Measurements from ENCODE around the gene MED13L. TPM values are rescaled to one million over a fixed set of nuclear protein-coding genes. Genes with fewer than 3 reads are reported as not detected.
A peak's percentile ranks its signal among the peaks of the same experiment; 100 is the strongest.

MED13L gene
- total and polyA plus RNA-seq, 2 donors (not counting 3 experiments of a cell fraction or from before 2014, with no cell fraction given): 27.4 to 93.6 TPM

GRCh38 chr12:116027551-116027821, 250.0 kb downstream of the MED13L start:
- Histone ChIP-seq H2AFZ (ENCODE audit: low read depth, low read length) (no peak overlapping the region), H3K4me1 (ENCODE audit: control insufficient read depth, extremely low read depth, insufficient read depth, low read length) (no peaks in the 10 kb centered on the region), H4K20me1 (replicated peaks; ENCODE audit: control insufficient read depth, extremely low read depth, insufficient read depth, low read length) (peaks cover 2% of the 10 kb centered on the region), H3K4me3 (replicated peaks in 1 of 3; ENCODE audit: insufficient read depth in 1 of 3, low read depth in 1 of 3, low read length in 3 of 3) (no peak overlapping the region), H3K27ac (ENCODE audit: insufficient read depth, low read depth, low read length) (no peak overlapping the region), H3K27me3 (ENCODE audit: control insufficient read depth in 2 of 2, insufficient read depth in 2 of 2, low read length in 2 of 2) (no peaks in the 10 kb centered on the region), H3K4me2 (ENCODE audit: insufficient read depth, low read length) (no peak overlapping the region), H3K9me3 (replicated peaks; ENCODE audit: control insufficient read depth, insufficient read depth, low read length) (no peaks in the 10 kb centered on the region), H3K79me2 (ENCODE audit: control insufficient read depth, insufficient read depth, low read length) (peaks cover 19% of the 10 kb centered on the region), H3K9ac (replicated peaks; ENCODE audit: extremely low read depth, insufficient read depth, low read length) (no peak overlapping the region), H3K36me3 (ENCODE audit: control insufficient read depth in 2 of 2, extremely low read depth in 1 of 2, insufficient read depth in 2 of 2, low read length in 2 of 2) (no peaks in the 10 kb centered on the region), H3K9me1 (replicated peaks; ENCODE audit: control insufficient read depth, extremely low read depth, insufficient read depth, low read length) (no peaks in the 10 kb centered on the region)
- dilution Hi-C loops (cut with MboI; ENCODE audit: extremely low pct_ligation_motif_present, low sequenced_read_pairs) (no loop called here), intact Hi-C loops (cut with micrococcal nuclease) (no loop called here)
- ChIA-PET CTCF (interaction anchor here (1.0 to 1.5 kb wide), 2 partner anchors 15 to 16 kb away, joined by 3 read pairs; no protein-coding TSS in a partner anchor), POLR2A (no interaction called here)
- TF ChIP-seq EZH2 (IDR thresholded peaks at IDR 0.05; ENCODE audit: borderline replicate concordance, low read depth, low read length, severe bottlenecking) (no peak), FOS (IDR thresholded peaks at IDR 0.05; ENCODE audit: borderline replicate concordance, insufficient read depth, low read length) (no peak)
- BruUV-seq (replicated peaks): no TSS peak
- DNase-seq (ENCODE audit: low read depth, low spot score) (no peak), FAIRE-seq (no peak)

GRCh38 chr12:116026768-116027550, 250.5 kb downstream of the MED13L start:
- H4K20me1 ChIP-seq (replicated peaks; ENCODE audit: control insufficient read depth, extremely low read depth, insufficient read depth, low read length): peaks cover 2% of the 10 kb centered on the region
- no TSS peak for BruUV-seq (replicated peaks)
- H2AFZ ChIP-seq (ENCODE audit: low read depth, low read length): no peak overlapping the region
- no peaks in the 10 kb centered on the region for H3K9me1 ChIP-seq (replicated peaks; ENCODE audit: control insufficient read depth, extremely low read depth, insufficient read depth, low read length)
- no peaks in the 10 kb centered on the region for H3K4me1 ChIP-seq (ENCODE audit: control insufficient read depth, extremely low read depth, insufficient read depth, low read length)
- FAIRE-seq (no peak), DNase-seq (ENCODE audit: low read depth, low spot score) (peak; percentile 41)
- H3K36me3 ChIP-seq (ENCODE audit: control insufficient read depth in 2 of 2, extremely low read depth in 1 of 2, insufficient read depth in 2 of 2, low read length in 2 of 2): peaks cover 0 to 2% of the 10 kb centered on the region in 2 experiments
- no peak overlapping the region for H3K4me3 ChIP-seq (replicated peaks in 1 of 3; ENCODE audit: insufficient read depth in 1 of 3, low read depth in 1 of 3, low read length in 3 of 3)
- H3K9ac ChIP-seq (replicated peaks; ENCODE audit: extremely low read depth, insufficient read depth, low read length): no peak overlapping the region
- no peaks in the 10 kb centered on the region for H3K9me3 ChIP-seq (replicated peaks; ENCODE audit: control insufficient read depth, insufficient read depth, low read length)
- no peak overlapping the region for H3K4me2 ChIP-seq (ENCODE audit: insufficient read depth, low read length)
- dilution Hi-C loops (cut with MboI; ENCODE audit: extremely low pct_ligation_motif_present, low sequenced_read_pairs) (no loop called here), intact Hi-C loops (cut with micrococcal nuclease) (no loop called here)
- no peak overlapping the region for H3K27ac ChIP-seq (ENCODE audit: insufficient read depth, low read depth, low read length)
- CTCF ChIA-PET: interaction anchor here (0.8 to 1.5 kb wide), 2 partner anchors 11 to 16 kb away, joined by 3 to 5 read pairs; no protein-coding TSS in a partner anchor
- TF ChIP-seq GATA2 (IDR thresholded peaks at IDR 0.05; ENCODE audit: insufficient read depth, insufficient read length, low read depth, low read length) (no peak), POLR2A (IDR thresholded peaks at IDR 0.05; ENCODE audit: low read depth, low read length) (no peak), CTCF (IDR thresholded peaks at IDR 0.05; ENCODE audit: extremely low read depth in 1 of 2, insufficient read depth in 1 of 2, low read depth in 1 of 2, low read length in 2 of 2) (no peak), FOS (IDR thresholded peaks at IDR 0.05; ENCODE audit: borderline replicate concordance, insufficient read depth, low read length) (no peak), MAX (IDR thresholded peaks at IDR 0.05; ENCODE audit: insufficient read depth, insufficient read length) (no peak), MYC (IDR thresholded peaks at IDR 0.05; ENCODE audit: low read depth, low read length) (no peak), EZH2 (IDR thresholded peaks at IDR 0.05; ENCODE audit: borderline replicate concordance, low read depth, low read length, severe bottlenecking) (no peak), JUN (IDR thresholded peaks at IDR 0.05; ENCODE audit: borderline replicate concordance, insufficient read depth, insufficient read length, low read depth) (no peak), POLR2AphosphoS5 (IDR thresholded peaks at IDR 0.05; ENCODE audit: insufficient read depth, low read depth, low read length) (no peak)
- H3K27me3 ChIP-seq (ENCODE audit: control insufficient read depth in 2 of 2, insufficient read depth in 2 of 2, low read length in 2 of 2): no peaks in the 10 kb centered on the region
- POLR2A ChIA-PET: interaction anchor here (0.6 kb wide), 1 partner anchor 199 kb away, joined by 6 read pairs; no protein-coding TSS in a partner anchor
- peaks cover 17% of the 10 kb centered on the region for H3K79me2 ChIP-seq (ENCODE audit: control insufficient read depth, insufficient read depth, low read length)
